ENCODE measurements around the gene CCNE1. TPM values are rescaled to one million over a fixed set of nuclear protein-coding genes. Genes with fewer than 3 reads are reported as not detected.

The CCNE1 gene
- total RNA-seq, 1 experiment from 2014 or later, result 33.2 TPM

- intact Hi-C loops (cut with micrococcal nuclease; ENCODE audit: unreplicated experiment), result loop anchor here (5.0 kb wide), 1 partner anchor 1433 kb away; no protein-coding TSS in a partner anchor
- DNase-seq, result no peak
- Mint-ChIP-seq H3K27me3 (ENCODE audit: insufficient read depth, unreplicated experiment) (no peaks in the 10 kb centered on the region), H3K9me3 (ENCODE audit: unreplicated experiment) (no peaks in the 10 kb centered on the region), H3K36me3 (ENCODE audit: insufficient read depth, unreplicated experiment) (no peaks in the 10 kb centered on the region), H3K4me3 (ENCODE audit: unreplicated experiment) (no peak overlapping the region), H3K4me1 (ENCODE audit: low read depth, unreplicated experiment) (no peaks in the 10 kb centered on the region), H3K27ac (ENCODE audit: unreplicated experiment) (no peak overlapping the region)
- Histone ChIP-seq H3K36me3 (ENCODE audit: control insufficient read depth, insufficient read depth, low read length) (no peaks in the 10 kb centered on the region), H3K27me3 (replicated peaks; ENCODE audit: control insufficient read depth, insufficient read depth, low read length) (no peaks in the 10 kb centered on the region; the same call in 1 of the 2 replicates), H3K4me3 (ENCODE audit: low read depth, low read length) (no peak overlapping the region), H3K9me3 (no peaks in the 10 kb centered on the region), H3K4me1 (no peaks in the 10 kb centered on the region)
- ChIA-PET POLR2A (no interaction called here), CTCF (no interaction called here)
- TF ChIP-seq CTCF (IDR thresholded peaks at IDR 0.05; ENCODE audit: insufficient read depth in 1 of 2, low read depth in 1 of 2, low read length in 1 of 2, severe bottlenecking in 1 of 2, unreplicated experiment in 1 of 2), result no peak
- BruUV-seq (replicated peaks), result no TSS peak
Measured at GRCh38 chr19:29795461-29796172, 16.2 kb upstream of the CCNE1 start.

GRCh38 chr19:29796173-29796573 is 15.6 kb upstream of the CCNE1 start:
- no peak for DNase-seq
- no peaks in the 10 kb centered on the region for H3K4me1 Mint-ChIP-seq (ENCODE audit: low read depth, unreplicated experiment)
- Histone ChIP-seq H3K27me3 (replicated peaks; ENCODE audit: control insufficient read depth, insufficient read depth, low read length) (no peaks in the 10 kb centered on the region; the same call in 1 of the 2 replicates), H3K9me3 (no peaks in the 10 kb centered on the region), H3K4me3 (ENCODE audit: low read depth, low read length) (no peak overlapping the region), H3K36me3 (ENCODE audit: control insufficient read depth, insufficient read depth, low read length) (no peaks in the 10 kb centered on the region), H3K4me1 (no peaks in the 10 kb centered on the region)
- intact Hi-C loops (cut with micrococcal nuclease; ENCODE audit: unreplicated experiment), result loop anchor here (5.0 kb wide), 1 partner anchor 1434 kb away; no protein-coding TSS in a partner anchor
- no peaks in the 10 kb centered on the region for H3K9me3 Mint-ChIP-seq (ENCODE audit: unreplicated experiment)
- no peak overlapping the region for H3K27ac Mint-ChIP-seq (ENCODE audit: unreplicated experiment)
- ChIA-PET CTCF (no interaction called here), POLR2A (no interaction called here)
- H3K4me3 Mint-ChIP-seq (ENCODE audit: unreplicated experiment), result no peak overlapping the region
- TF ChIP-seq CTCF (IDR thresholded peaks at IDR 0.05; ENCODE audit: insufficient read depth in 1 of 2, low read depth in 1 of 2, low read length in 1 of 2, severe bottlenecking in 1 of 2, unreplicated experiment in 1 of 2), result no peak
- H3K36me3 Mint-ChIP-seq (ENCODE audit: insufficient read depth, unreplicated experiment), result no peaks in the 10 kb centered on the region
- no peaks in the 10 kb centered on the region for H3K27me3 Mint-ChIP-seq (ENCODE audit: insufficient read depth, unreplicated experiment)
- BruUV-seq (replicated peaks), result no TSS peak

- DNase-seq, result no peak
- Histone ChIP-seq H3K4me3 (ENCODE audit: low read depth, low read length) (no peak overlapping the region), H3K36me3 (ENCODE audit: control insufficient read depth, insufficient read depth, low read length) (no peaks in the 10 kb centered on the region), H3K27me3 (replicated peaks; ENCODE audit: control insufficient read depth, insufficient read depth, low read length) (no peaks in the 10 kb centered on the region; the same call in 1 of the 2 replicates), H3K9me3 (no peaks in the 10 kb centered on the region), H3K4me1 (no peaks in the 10 kb centered on the region)
- no peak overlapping the region for H3K27ac Mint-ChIP-seq (ENCODE audit: unreplicated experiment)
- no peak for TF ChIP-seq CTCF (IDR thresholded peaks at IDR 0.05; ENCODE audit: insufficient read depth in 1 of 2, low read depth in 1 of 2, low read length in 1 of 2, severe bottlenecking in 1 of 2, unreplicated experiment in 1 of 2)
- H3K4me3 Mint-ChIP-seq (ENCODE audit: unreplicated experiment), result no peak overlapping the region
- H3K36me3 Mint-ChIP-seq (ENCODE audit: insufficient read depth, unreplicated experiment), result no peaks in the 10 kb centered on the region
- no TSS peak for BruUV-seq (replicated peaks)
- H3K4me1 Mint-ChIP-seq (ENCODE audit: low read depth, unreplicated experiment), result no peaks in the 10 kb centered on the region
- intact Hi-C loops (cut with micrococcal nuclease; ENCODE audit: unreplicated experiment), result loop anchor here (5.0 kb wide), 1 partner anchor 1437 kb away; no protein-coding TSS in a partner anchor
- CTCF ChIA-PET, result no interaction called here
- no peaks in the 10 kb centered on the region for H3K9me3 Mint-ChIP-seq (ENCODE audit: unreplicated experiment)
- POLR2A ChIA-PET, result no interaction called here
- H3K27me3 Mint-ChIP-seq (ENCODE audit: insufficient read depth, unreplicated experiment), result no peaks in the 10 kb centered on the region
Measured at GRCh38 chr19:29798774-29799497, 12.9 kb upstream of the CCNE1 start.
